Activated T-cell treated with anti-CD3 and anti-CD28 coated beads, Interleukin-2, amount 50 U/mL, for 1 hour (primary cell): ENCODE results near the gene RIN3.
"Not testable (repeated sequence)": the region's sequence is repeated elsewhere in the genome, so short reads cannot be mapped to it uniquely, and the experiment has no call there.

Source experiments
- DNase-seq: peaks from one replicate; pipeline ENCODE4 v3.0.0-alpha.2; 2020

The RIN3 gene

GRCh38 chr14:92631098-92631497 is 117.5 kb downstream of the RIN3 start:
- DNase-seq, result no peak

- DNase-seq, result no peak
Measured at GRCh38 chr14:92632546-92633273, 119.1 kb downstream of the RIN3 start.

- no peak for DNase-seq
Measured at GRCh38 chr14:92633274-92633616, 119.7 kb downstream of the RIN3 start.

- DNase-seq, result no peak
Measured at GRCh38 chr14:92633724-92634123, 120.1 kb downstream of the RIN3 start.

- DNase-seq, result no peak
Measured at GRCh38 chr14:92635031-92635430, 121.5 kb downstream of the RIN3 start.

GRCh38 chr14:92635896-92636295 is 122.3 kb downstream of the RIN3 start:
- DNase-seq, result no peak

GRCh38 chr14:92637228-92637627 is 123.6 kb downstream of the RIN3 start:
- DNase-seq, result no peak

GRCh38 chr14:92637864-92638263 is 124.3 kb downstream of the RIN3 start:
- no peak for DNase-seq

- no peak for DNase-seq
Measured at GRCh38 chr14:92638266-92638665, 124.7 kb downstream of the RIN3 start.

GRCh38 chr14:92638904-92639303 is 125.3 kb downstream of the RIN3 start:
- no peak for DNase-seq

GRCh38 chr14:92639472-92640117 is 126.0 kb downstream of the RIN3 start:
- not testable (repeated sequence) for DNase-seq

- no peak for DNase-seq
Measured at GRCh38 chr14:92641306-92641705, 127.7 kb downstream of the RIN3 start.

GRCh38 chr14:92644171-92644969 is 130.8 kb downstream of the RIN3 start:
- DNase-seq, result no peak

GRCh38 chr14:92644970-92645515 is 131.5 kb downstream of the RIN3 start:
- DNase-seq, result no peak

GRCh38 chr14:92645841-92646478 is 132.4 kb downstream of the RIN3 start:
- DNase-seq, result no peak

GRCh38 chr14:92646952-92647796 is 133.6 kb downstream of the RIN3 start:
- DNase-seq, result no peak

GRCh38 chr14:92647797-92648279 is 134.3 kb downstream of the RIN3 start:
- no peak for DNase-seq

GRCh38 chr14:92649066-92649465 is 135.5 kb downstream of the RIN3 start:
- no peak for DNase-seq

- no peak for DNase-seq
Measured at GRCh38 chr14:92649934-92650545, 136.5 kb downstream of the RIN3 start.

GRCh38 chr14:92650581-92651105 is 137.1 kb downstream of the RIN3 start:
- DNase-seq, result no peak

- peak; percentile 72 for DNase-seq
Measured at GRCh38 chr14:92651106-92651757, 137.7 kb downstream of the RIN3 start.
